GM21515 (cell line): ENCODE measurements around the gene DES.
"Not testable (repeated sequence)": the region's sequence is repeated elsewhere in the genome, so short reads cannot be mapped to it uniquely, and the experiment has no call there.

Experiments
- ATAC-seq: cut with Tn5 transposase; IDR thresholded peaks from one replicate; pipeline ENCODE4 v1.9.1; 2021; ENCODE audit not compliant: unreplicated experiment

DES gene

GRCh38 chr2:219418155-219419011, at the start of gene DES:
Gene DES (plus strand): TSS chr2:219418377. CDS start chr2:219418463, 86 bp downstream.
- no peak for ATAC-seq

GRCh38 chr2:219368690-219369191, 49.4 kb upstream of the DES start:
- ATAC-seq = no peak

- ATAC-seq = no peak
Measured at GRCh38 chr2:219369447-219369861, 48.7 kb upstream of the DES start.

GRCh38 chr2:219378163-219378851, 39.9 kb upstream of the DES start:
- ATAC-seq = no peak

- no peak for ATAC-seq
Measured at GRCh38 chr2:219380926-219381325, 37.3 kb upstream of the DES start.

GRCh38 chr2:219381448-219381847, 36.7 kb upstream of the DES start:
- no peak for ATAC-seq

GRCh38 chr2:219384083-219384713, 34.0 kb upstream of the DES start:
- no peak for ATAC-seq

- no peak for ATAC-seq
Measured at GRCh38 chr2:219384859-219385258, 33.3 kb upstream of the DES start.

- ATAC-seq = no peak
Measured at GRCh38 chr2:219385958-219386520, 32.1 kb upstream of the DES start.

- no peak for ATAC-seq
Measured at GRCh38 chr2:219386532-219387280, 31.5 kb upstream of the DES start.

GRCh38 chr2:219387306-219388120, 30.7 kb upstream of the DES start, which contains the start of gene DNPEP:
Gene DNPEP (minus strand): TSS chr2:219387912. CDS start chr2:219387794, 118 bp downstream.
- ATAC-seq = peak; percentile 59

- ATAC-seq = peak; percentile 85
Measured at GRCh38 chr2:219388121-219388906, 29.9 kb upstream of the DES start.

GRCh38 chr2:219388907-219389156, 29.3 kb upstream of the DES start:
- ATAC-seq = no peak

- no peak for ATAC-seq
Measured at GRCh38 chr2:219392754-219393153, 25.4 kb upstream of the DES start.

GRCh38 chr2:219395056-219395455, 23.1 kb upstream of the DES start:
- not testable (repeated sequence) for ATAC-seq

GRCh38 chr2:219395609-219396008, 22.6 kb upstream of the DES start:
- ATAC-seq = no peak

GRCh38 chr2:219396863-219397457, 21.2 kb upstream of the DES start:
- no peak for ATAC-seq

- ATAC-seq = no peak
Measured at GRCh38 chr2:219398721-219399363, 19.3 kb upstream of the DES start.
